ENCODE measurements around the gene POLR1A.

- no peak for TF ChIP-seq CTCF (IDR thresholded peaks at IDR 0.05)
- no peak for TF ChIP-seq POLR2AphosphoS5 (IDR thresholded peaks at IDR 0.05)
- no peak for TF ChIP-seq POLR2A (IDR thresholded peaks at IDR 0.05; ENCODE audit: low read depth)
- no peak for TF ChIP-seq EP300 (IDR thresholded peaks at IDR 0.05)
Observed at GRCh38 chr2:86035376-86035882, 70.3 kb downstream of the POLR1A start.
